Limb (tissue), 2 donors: ENCODE data around the gene NRG3.

Source experiments
- DNase-seq, 2 donors: peaks; one replicate each; pipeline ENCODE4 v3.0.0-alpha.2; 2016; ENCODE audit errors: extremely low spot score in 2 of 2

NRG3 gene

GRCh38 chr10:82801289-82801688 lies 926.3 kb downstream of the NRG3 start:
- no peak for DNase-seq

GRCh38 chr10:82811621-82812020 lies 936.6 kb downstream of the NRG3 start:
- DNase-seq = no peak

GRCh38 chr10:82813856-82814255 lies 938.9 kb downstream of the NRG3 start:
- DNase-seq = no peak

- no peak for DNase-seq
These were observed 939.6 kb downstream of the NRG3 start for GRCh38 chr10:82814635-82815034.

GRCh38 chr10:82815680-82816079 lies 940.7 kb downstream of the NRG3 start:
- DNase-seq = no peak

GRCh38 chr10:82817676-82818422 lies 942.9 kb downstream of the NRG3 start:
- DNase-seq = no peak

GRCh38 chr10:82821043-82821442 lies 946.0 kb downstream of the NRG3 start:
- DNase-seq = no peak

- no peak for DNase-seq
These were observed 951.1 kb downstream of the NRG3 start for GRCh38 chr10:82826132-82826531.

GRCh38 chr10:82827901-82828300 lies 952.9 kb downstream of the NRG3 start:
- DNase-seq = no peak

- DNase-seq = no peak
These were observed 972.2 kb downstream of the NRG3 start for GRCh38 chr10:82847242-82847641.

- no peak for DNase-seq
These were observed 975.2 kb downstream of the NRG3 start for GRCh38 chr10:82850191-82850590.

GRCh38 chr10:82856957-82857613 lies 982.1 kb downstream of the NRG3 start:
- DNase-seq = no peak

GRCh38 chr10:82861889-82862288 lies 986.9 kb downstream of the NRG3 start:
- no peak for DNase-seq

GRCh38 chr10:82865366-82865765 lies 990.4 kb downstream of the NRG3 start:
- DNase-seq = no peak

GRCh38 chr10:82866424-82867020 lies 991.5 kb downstream of the NRG3 start:
- DNase-seq = no peak

- DNase-seq = no peak
These were observed 992.1 kb downstream of the NRG3 start for GRCh38 chr10:82867056-82867455.

GRCh38 chr10:82874671-82875070 lies 999.7 kb downstream of the NRG3 start:
- no peak for DNase-seq

GRCh38 chr10:82880776-82881290 lies 1005.8 kb downstream of the NRG3 start:
- no peak for DNase-seq

GRCh38 chr10:82882722-82883121 lies 1007.7 kb downstream of the NRG3 start:
- no peak for DNase-seq

- DNase-seq = no peak
These were observed 1008.6 kb downstream of the NRG3 start for GRCh38 chr10:82883603-82884002.

GRCh38 chr10:82887488-82887887 lies 1012.5 kb downstream of the NRG3 start:
- DNase-seq = no peak

GRCh38 chr10:82888809-82889455 lies 1013.9 kb downstream of the NRG3 start:
- no peak for DNase-seq
